Endothelial cell (in vitro differentiated cells): ENCODE measurements around the gene CHSY3. TPM values are rescaled to one million over a fixed set of nuclear protein-coding genes. Genes with fewer than 3 reads are reported as not detected.

Experiments
- DNase-seq: peaks from one replicate; pipeline ENCODE4 v3.0.0; 2021; ENCODE audit warnings: low spot score
- H3K27ac Mint-ChIP-seq: one replicate; pipeline ENCODE4 v1.8.0; 2021; ENCODE audit warnings: mixed read lengths, inconsistent platforms; ENCODE audit not compliant: unreplicated experiment
- H3K27me3 Mint-ChIP-seq: one replicate; pipeline ENCODE4 v1.8.0; 2021; ENCODE audit warnings: mild to moderate bottlenecking, moderate library complexity, mixed read lengths, inconsistent platforms; ENCODE audit not compliant: unreplicated experiment
- H3K36me3 Mint-ChIP-seq: one replicate; pipeline ENCODE4 v1.8.0; 2021; ENCODE audit warnings: mild to moderate bottlenecking, low read depth, mixed read lengths, inconsistent platforms; ENCODE audit not compliant: unreplicated experiment
- H3K4me1 Mint-ChIP-seq: one replicate; pipeline ENCODE4 v1.8.0; 2021; ENCODE audit warnings: mild to moderate bottlenecking, mixed read lengths, inconsistent platforms; ENCODE audit not compliant: unreplicated experiment
- H3K4me3 Mint-ChIP-seq: one replicate; pipeline ENCODE4 v1.8.0; 2021; ENCODE audit warnings: mild to moderate bottlenecking, mixed read lengths, inconsistent platforms; ENCODE audit not compliant: unreplicated experiment
- H3K9me3 Mint-ChIP-seq: one replicate; pipeline ENCODE4 v1.8.0; 2021; ENCODE audit warnings: mixed read lengths, inconsistent platforms; ENCODE audit not compliant: unreplicated experiment
- CTCF ChIP-seq: fragments of 200-600 bp; sonication (generic); IDR thresholded peaks from one replicate; pipeline ENCODE4 v1.5.0; 2021; ENCODE audit warnings: antibody characterized with exemption; ENCODE audit not compliant: unreplicated experiment
- total RNA-seq: library from RNA; stranded (reverse); fragmentation: NEBNext Ultra II Directional; extraction: Animal tissue kit (Norgen Biotek cat#: 25700); gene quantifications from one replicate; pipeline ENCODE4 v1.2.1, GENCODE V29; 2021; ENCODE audit not compliant: unreplicated experiment

Gene CHSY3
- total RNA-seq, 1 donor from 2014 or later = 21.2 TPM

GRCh38 chr5:129899454-129899853 lies 4.8 kb upstream of the CHSY3 start:
- TF ChIP-seq CTCF = no peak
- Mint-ChIP-seq H3K36me3 (peaks cover 7% of the 10 kb centered on the region), H3K4me3 (no peak overlapping the region), H3K9me3 (peaks cover 4% of the 10 kb centered on the region), H3K4me1 (peaks cover 7% of the 10 kb centered on the region), H3K27me3 (peaks cover 7% of the 10 kb centered on the region), H3K27ac (no peak overlapping the region)
- no peak for DNase-seq

DNA sequence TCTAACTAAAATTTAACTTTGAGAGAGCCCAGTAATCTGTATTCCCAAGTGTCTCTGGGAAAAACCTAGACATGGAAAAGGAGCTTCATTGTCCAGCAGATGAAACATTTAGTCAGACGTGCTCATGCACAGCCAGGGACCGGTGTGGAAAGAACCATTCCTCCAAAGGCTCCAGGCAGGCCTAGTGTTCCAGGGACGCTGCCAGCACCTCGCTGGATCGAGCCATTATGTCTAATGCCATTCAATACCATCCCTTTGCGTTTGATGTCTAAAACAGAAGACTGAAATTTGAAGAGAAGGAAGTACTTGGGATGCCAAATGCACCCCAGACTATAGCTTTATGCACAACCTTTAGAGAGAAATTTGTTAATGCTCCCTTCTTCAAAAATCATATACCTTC lies 1.4 kb upstream of the CHSY3 start:
- peaks cover 10% of the 10 kb centered on the region for H3K27me3 Mint-ChIP-seq
- no peak for TF ChIP-seq CTCF
- peaks cover 17% of the 10 kb centered on the region for H3K4me1 Mint-ChIP-seq
- peaks cover 4% of the 10 kb centered on the region for H3K9me3 Mint-ChIP-seq
- H3K4me3 Mint-ChIP-seq = no peak overlapping the region
- peaks cover 7% of the 10 kb centered on the region for H3K36me3 Mint-ChIP-seq
- no peak overlapping the region for H3K27ac Mint-ChIP-seq
- no peak for DNase-seq

DNA sequence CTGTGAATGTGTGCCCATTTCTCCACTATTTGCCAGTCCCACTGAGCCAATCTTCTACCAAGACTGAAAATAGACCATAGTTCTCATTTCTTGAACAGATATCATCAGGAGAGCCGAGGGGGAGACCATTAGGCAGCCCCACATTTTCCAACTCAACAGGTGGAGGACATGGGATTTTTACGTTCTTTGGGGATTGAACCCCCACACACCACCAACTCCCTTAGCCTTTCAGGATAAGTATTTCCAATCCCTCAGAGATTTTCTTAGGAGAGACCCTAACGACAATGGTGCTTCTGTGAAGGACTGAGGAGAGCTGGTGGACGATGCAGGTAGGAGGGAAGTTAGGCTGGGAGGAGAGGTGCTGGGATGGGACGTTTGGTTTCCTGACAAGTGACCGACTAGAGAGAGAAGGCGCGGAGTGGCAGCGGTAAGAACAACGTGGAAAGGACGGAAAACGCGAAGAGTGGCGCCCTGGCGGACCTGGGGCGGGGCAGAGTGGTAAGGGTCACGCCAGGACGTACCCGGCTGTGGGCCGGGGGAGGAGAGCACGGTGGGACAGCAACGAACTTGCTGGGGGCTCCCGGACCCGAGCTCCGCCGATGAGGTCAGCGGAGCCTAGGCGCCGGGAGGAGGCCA lies 681 bp upstream of the CHSY3 start:
- Mint-ChIP-seq H3K36me3 (peaks cover 7% of the 10 kb centered on the region), H3K27ac (peak overlapping the region; percentile 94), H3K9me3 (peaks cover 4% of the 10 kb centered on the region), H3K27me3 (peaks cover 10% of the 10 kb centered on the region), H3K4me3 (peak overlapping the region; percentile 95), H3K4me1 (peaks cover 22% of the 10 kb centered on the region)
- DNase-seq = no peak
- no peak for TF ChIP-seq CTCF

GRCh38 chr5:129904667-129905472 lies 605 bp downstream of the CHSY3 start:
- H3K27me3 Mint-ChIP-seq = peaks cover 10% of the 10 kb centered on the region
- H3K27ac Mint-ChIP-seq = no peak overlapping the region
- no peak for TF ChIP-seq CTCF
- H3K4me3 Mint-ChIP-seq = peak overlapping the region; percentile 99
- H3K36me3 Mint-ChIP-seq = peaks cover 7% of the 10 kb centered on the region
- peaks cover 22% of the 10 kb centered on the region for H3K4me1 Mint-ChIP-seq
- H3K9me3 Mint-ChIP-seq = peaks cover 4% of the 10 kb centered on the region
- DNase-seq = peak; percentile 37
